ENCODE data around the gene TSHZ1. TPM values are rescaled to one million over a fixed set of nuclear protein-coding genes. Genes with fewer than 3 reads are reported as not detected.

Gene TSHZ1
- polyA plus RNA-seq, 2 of the 4 experiments (the other 2 are of a cell fraction), result 2.2 to 3.0 TPM

GRCh38 chr18:75248426-75249174 is 38.0 kb downstream of the TSHZ1 start:
- Histone ChIP-seq H3K4me1 (peaks cover 4% of the 10 kb centered on the region; the same call in 1 of the 3 replicates), H3K27ac (peak overlapping the region; percentile 64 to 81), H3K4me2 (peak overlapping the region; percentile 84), H3K4me3 (peak overlapping the region; percentile 36), H3K9me3 (no peaks in the 10 kb centered on the region)
- ChIA-PET POLR2A (interaction anchor here (0.6 kb wide), 1 partner anchor 763 kb away, joined by 5 read pairs; no protein-coding TSS in a partner anchor), CTCF (no interaction called here)
- FAIRE-seq, result no peak
- no peak for TF ChIP-seq ESRRA (IDR thresholded peaks at IDR 0.05; ENCODE audit: borderline replicate concordance, low read length)
- no peak for TF ChIP-seq TP53 (CRISPR knock-in tag; IDR thresholded peaks at IDR 0.05)
- TF ChIP-seq NFE2L2 (conservative IDR thresholded peaks at IDR 0.05; ENCODE audit: low read length), result no peak
- TF ChIP-seq KDM1A (IDR thresholded peaks at IDR 0.05; ENCODE audit: low read depth), result no peak
- TF ChIP-seq TFCP2L1 (CRISPR knock-in tag; IDR thresholded peaks at IDR 0.05), result no peak
- TF ChIP-seq REST (IDR thresholded peaks at IDR 0.05), result no peak
- no peak for TF ChIP-seq NR3C1 (IDR thresholded peaks at IDR 0.05)
- no peak for TF ChIP-seq CHD2 (IDR thresholded peaks at IDR 0.05; ENCODE audit: low read length, partially characterized antibody)
- TF ChIP-seq PBX3 (IDR thresholded peaks at IDR 0.05), result no peak
- TF ChIP-seq ZSCAN20 (CRISPR knock-in tag; IDR thresholded peaks at IDR 0.05), result no peak
- TF ChIP-seq RCOR1 (IDR thresholded peaks at IDR 0.05; ENCODE audit: low read depth, low read length), result no peak
- TF ChIP-seq HES2 (IDR thresholded peaks at IDR 0.05), result no peak
- no peak for TF ChIP-seq FOSL2 (IDR thresholded peaks at IDR 0.05)
- no peak for TF ChIP-seq FOSL2 (CRISPR knock-in tag; IDR thresholded peaks at IDR 0.05)
- TF ChIP-seq PHF8 (IDR thresholded peaks at IDR 0.05; ENCODE audit: borderline replicate concordance, low read depth), result no peak
- TF ChIP-seq FOXS1 (CRISPR knock-in tag; IDR thresholded peaks at IDR 0.05), result no peak
- DNase-seq (ENCODE audit: low read depth in 1 of 2, low spot score in 1 of 2), result no peak
- WGBS (ENCODE audit: missing lambda C conversion rate), result 87% methylated on average over 20 of the region's 20 CpGs
- peak in 1 of 2 experiments; percentile 37; a peak in 3 of 6 replicates for ATAC-seq

- no peaks in the 10 kb centered on the region for H3K9me3 ChIP-seq
- ChIA-PET CTCF (no interaction called here), POLR2A (interaction anchor here (0.6 kb wide), 1 partner anchor 764 kb away, joined by 5 read pairs; no protein-coding TSS in a partner anchor)
- 100% methylated on average over 1 of the region's 9 CpGs for WGBS (ENCODE audit: missing lambda C conversion rate)
- no peak for DNase-seq (ENCODE audit: low read depth in 1 of 2, low spot score in 1 of 2)
- H3K27ac ChIP-seq, result peak overlapping the region in 1 of 2 experiments; percentile 81; a peak in 3 of 6 replicates
- H3K4me3 ChIP-seq, result no peak overlapping the region
- peaks cover 4% of the 10 kb centered on the region; the same call in 1 of the 3 replicates for H3K4me1 ChIP-seq
- H3K4me2 ChIP-seq, result no peak overlapping the region
- FAIRE-seq, result no peak
- no peak for ATAC-seq
- TF ChIP-seq JUNB (IDR thresholded peaks at IDR 0.05) (no peak), ELK1 (IDR thresholded peaks at IDR 0.05; ENCODE audit: low read depth, low read length) (no peak), RFX5 (IDR thresholded peaks at IDR 0.05) (no peak), FOSB (CRISPR knock-in tag; IDR thresholded peaks at IDR 0.05) (no peak), ZNF302 (CRISPR knock-in tag; IDR thresholded peaks at IDR 0.05) (no peak), MAZ (IDR thresholded peaks at IDR 0.05; ENCODE audit: borderline replicate concordance, low read depth, low read length) (no peak), HOXB13 (CRISPR knock-in tag; IDR thresholded peaks at IDR 0.05; ENCODE audit: low read depth) (no peak), BCL3 (IDR thresholded peaks at IDR 0.05) (no peak), HES2 (IDR thresholded peaks at IDR 0.05) (no peak), BHLHE40 (IDR thresholded peaks at IDR 0.05; ENCODE audit: low read depth, low read length) (no peak), FOSL2 (IDR thresholded peaks at IDR 0.05) (no peak), FOSL2 (CRISPR knock-in tag; IDR thresholded peaks at IDR 0.05) (no peak), SREBF2 (IDR thresholded peaks at IDR 0.05) (no peak), JUN (IDR thresholded peaks at IDR 0.05) (no peak), HOXB5 (CRISPR knock-in tag; IDR thresholded peaks at IDR 0.05) (no peak), PHF8 (IDR thresholded peaks at IDR 0.05; ENCODE audit: borderline replicate concordance, low read depth) (no peak), GATA3 (IDR thresholded peaks at IDR 0.05; ENCODE audit: borderline replicate concordance) (no peak)
Observed at GRCh38 chr18:75249175-75249518, 38.5 kb downstream of the TSHZ1 start.
